Measurements from ENCODE around the gene SRP54.
"Not testable (repeated sequence)": the region's sequence is repeated elsewhere in the genome, so short reads cannot be mapped to it uniquely, and the experiment has no call there.

The SRP54 gene

DNA sequence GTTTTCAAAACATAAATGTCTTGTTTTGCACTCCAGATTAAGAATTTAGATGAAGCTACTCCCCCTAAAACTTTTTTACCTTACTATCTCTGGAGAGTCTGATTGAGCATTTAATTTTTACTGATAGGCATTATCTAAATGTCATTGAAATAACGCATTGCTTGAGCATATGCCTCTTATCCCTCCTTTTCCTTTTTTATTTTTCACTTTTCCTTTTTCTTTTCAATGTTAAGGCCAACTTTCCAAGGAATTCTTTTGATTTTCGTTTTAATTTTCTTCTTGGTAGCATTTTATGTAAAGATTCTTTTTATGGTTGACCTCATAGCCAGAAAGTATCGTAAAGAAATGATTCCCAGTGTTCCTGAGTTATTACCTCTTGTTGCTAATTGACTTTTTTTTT, 2.9 kb downstream of the SRP54 start:
- no peak for DNase-seq

DNA sequence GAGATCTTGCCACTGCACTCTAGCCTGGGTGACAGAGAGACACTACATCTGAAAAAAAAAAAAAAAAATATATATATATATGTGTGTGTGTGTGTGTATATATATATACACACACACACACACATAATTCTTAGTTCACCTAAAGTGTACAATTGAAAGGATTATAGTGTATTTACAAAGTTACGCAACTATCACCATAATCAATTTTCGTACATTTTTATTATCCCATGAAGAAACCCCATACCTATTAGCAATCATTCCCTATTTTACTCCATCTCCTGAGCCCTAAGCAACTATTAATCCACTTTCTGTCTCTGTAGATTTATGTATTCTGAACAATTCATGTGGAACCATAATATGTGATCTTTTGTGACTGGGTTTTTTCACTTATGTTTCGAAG, 4.4 kb downstream of the SRP54 start:
- DNase-seq, result no peak

DNA sequence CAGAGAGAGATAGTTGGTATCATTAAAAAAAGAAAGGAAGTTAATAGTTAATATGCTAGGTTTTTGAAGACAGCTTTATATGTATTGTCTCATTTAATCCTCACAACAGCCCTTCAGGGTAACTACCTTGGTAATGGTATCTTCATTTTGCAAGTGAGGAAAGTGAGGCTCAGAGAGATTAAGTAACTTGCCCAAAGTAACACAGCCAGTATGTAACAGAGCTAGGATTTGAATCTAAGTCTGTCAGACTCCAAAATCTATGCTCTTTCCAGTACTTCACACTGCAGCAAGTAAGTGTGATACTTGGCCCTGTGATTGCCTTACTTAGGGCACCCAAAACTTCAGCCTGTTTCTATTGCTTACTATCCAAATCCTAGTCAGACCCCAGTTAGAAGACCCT, 7.0 kb downstream of the SRP54 start:
- no peak for DNase-seq

DNA sequence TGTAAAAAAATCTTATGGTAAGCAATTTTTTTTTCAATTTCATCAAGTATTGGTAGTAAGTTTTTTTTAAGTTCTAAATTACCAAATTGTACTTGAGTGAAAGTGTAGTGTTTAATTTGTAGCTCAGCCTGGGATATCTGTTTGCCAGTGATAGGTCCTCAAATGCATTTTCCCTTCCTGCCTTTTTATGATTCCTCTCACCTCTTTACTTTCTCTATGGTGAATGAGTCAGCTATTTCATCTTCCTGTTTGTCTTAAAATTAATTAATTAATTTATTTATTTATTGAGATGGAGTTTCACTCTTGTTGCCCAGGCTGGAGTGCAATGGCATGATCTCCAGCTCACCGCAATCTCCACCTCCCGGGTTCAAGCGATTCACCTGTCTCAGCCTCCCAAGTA, 10.6 kb downstream of the SRP54 start:
- DNase-seq, result no peak

DNA sequence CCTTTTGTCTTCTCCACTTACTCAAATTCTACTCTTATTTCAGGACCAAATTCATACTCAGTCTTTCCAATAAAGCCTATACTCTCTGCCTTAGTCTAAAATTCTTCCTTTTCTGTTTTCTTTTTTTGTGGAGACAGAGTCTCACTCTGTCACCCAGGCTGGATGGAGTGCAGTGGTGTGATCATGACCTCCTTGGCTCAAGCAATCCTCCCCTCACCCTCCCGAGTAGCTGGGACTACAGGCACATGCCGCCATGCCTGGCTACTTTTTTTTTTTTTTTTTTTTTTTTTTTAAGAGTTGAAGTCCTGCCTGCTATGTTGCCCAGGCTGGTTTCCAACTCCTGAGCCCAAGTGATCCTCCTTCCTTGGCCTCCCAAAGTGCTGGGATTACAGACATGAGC, 11.9 kb downstream of the SRP54 start:
- DNase-seq, result no peak

DNA sequence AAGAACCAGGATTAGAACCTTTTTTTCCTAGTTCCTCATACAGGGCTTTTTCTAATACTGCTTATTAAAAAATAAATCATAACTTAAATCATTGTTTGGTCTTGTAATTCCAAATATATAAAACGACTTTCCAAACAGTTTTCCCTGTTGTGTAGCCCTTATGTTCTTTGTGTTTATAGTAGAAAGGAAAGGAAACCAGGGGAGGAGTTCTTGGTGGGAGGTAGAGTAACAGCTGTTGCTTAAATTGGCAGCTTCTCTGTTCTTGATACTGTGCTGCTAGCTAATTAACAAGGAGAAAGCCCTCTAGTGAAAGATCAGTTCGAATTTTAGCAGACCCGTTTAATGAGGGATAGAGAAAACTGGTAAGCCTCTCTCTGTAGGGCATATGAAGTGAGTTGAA, 15.0 kb downstream of the SRP54 start:
- no peak for DNase-seq

DNA sequence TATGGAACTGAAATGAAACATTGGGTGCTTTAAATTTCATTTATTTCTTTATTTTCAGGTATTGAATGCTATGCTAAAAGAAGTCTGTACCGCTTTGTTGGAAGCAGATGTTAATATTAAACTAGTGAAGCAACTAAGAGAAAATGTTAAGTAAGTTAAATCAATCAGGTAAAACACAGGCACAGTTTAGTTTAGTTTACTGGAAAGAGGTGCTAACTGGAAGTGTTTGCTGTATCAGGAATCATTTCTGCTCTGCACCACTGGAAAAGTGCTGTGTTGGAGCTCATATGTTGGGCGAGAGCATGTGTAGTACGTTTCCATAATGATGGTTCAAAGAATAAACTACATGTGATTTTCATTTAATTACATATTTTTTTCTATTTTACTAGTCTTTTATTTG, 16.7 kb downstream of the SRP54 start:
- DNase-seq, result no peak

DNA sequence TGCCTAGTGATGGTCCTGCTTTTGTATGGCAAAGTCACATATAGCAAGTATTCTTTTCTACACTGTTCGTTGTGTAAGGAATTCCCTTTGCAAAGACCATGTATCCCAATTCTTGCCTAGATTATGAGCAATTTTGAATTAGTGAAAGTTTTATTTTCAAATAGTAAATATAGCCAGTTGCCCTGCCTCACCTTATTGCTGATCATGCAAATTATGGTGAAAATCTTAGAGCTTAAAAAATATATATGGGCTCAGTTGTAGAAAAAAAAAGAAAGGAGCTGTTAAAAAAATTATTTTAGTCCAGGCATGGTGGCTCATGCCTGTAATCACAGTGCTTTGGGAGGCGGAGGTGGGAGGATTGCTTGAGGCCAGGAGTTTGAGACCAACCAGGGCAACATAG, 18.8 kb downstream of the SRP54 start:
- DNase-seq, result no peak

DNA sequence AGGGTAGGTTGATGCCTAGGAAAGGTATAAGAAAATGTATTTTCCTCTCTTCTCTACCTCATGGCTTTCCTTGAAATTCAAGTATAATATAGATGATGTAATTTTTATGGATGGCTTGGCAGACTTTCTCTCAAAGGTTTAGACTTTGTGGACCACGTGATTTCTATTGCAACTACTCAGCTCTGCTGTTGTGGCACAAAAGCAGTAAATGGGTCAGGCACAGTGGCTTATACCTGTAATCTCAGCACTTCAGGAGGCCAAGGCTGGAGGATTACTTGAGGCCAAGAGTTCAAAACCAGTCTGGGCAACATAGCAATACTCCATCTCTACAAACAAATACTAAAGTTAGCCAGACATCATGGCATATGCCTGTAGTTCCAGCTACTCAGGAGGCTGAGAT, 22.0 kb downstream of the SRP54 start:
- DNase-seq, result no peak

DNA sequence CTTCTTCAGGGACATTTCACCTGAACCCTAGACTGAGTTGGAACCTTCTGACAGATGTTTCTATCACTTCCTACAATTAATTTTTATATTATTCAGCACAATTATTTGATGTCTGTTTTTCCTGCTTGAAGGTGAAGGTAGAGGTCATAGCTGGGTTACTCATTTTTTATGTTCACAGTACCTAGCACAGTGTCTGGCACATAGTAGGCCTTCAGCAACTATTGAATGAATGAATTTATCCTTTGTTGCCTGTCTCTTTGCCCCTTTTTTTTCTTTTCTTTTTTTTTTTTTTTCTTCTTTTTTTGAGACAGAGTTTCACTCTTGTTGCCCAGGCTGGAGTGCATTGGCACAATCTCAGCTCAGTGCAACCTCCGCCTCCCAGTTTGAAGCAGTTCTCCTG, 33.8 kb downstream of the SRP54 start:
- no peak for DNase-seq

DNA sequence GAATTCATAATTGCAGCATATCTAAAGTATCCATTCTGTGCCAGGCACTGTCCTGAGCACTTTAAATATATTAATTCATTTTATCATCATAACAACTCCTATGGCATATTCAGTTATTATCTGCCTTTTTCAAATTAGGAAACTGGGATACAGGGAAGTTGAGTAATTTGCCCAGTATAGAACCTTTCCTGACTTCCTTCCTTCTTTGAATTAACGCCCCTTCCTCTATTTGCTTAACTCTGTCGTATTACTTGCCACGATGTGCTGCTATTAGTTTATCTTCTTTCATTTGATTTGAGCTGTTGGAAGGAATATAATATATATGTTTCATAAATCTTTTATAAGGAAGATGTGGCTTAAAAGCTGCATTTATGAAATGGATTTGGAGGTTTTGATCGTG, 37.9 kb downstream of the SRP54 start:
- DNase-seq, result no peak

DNA sequence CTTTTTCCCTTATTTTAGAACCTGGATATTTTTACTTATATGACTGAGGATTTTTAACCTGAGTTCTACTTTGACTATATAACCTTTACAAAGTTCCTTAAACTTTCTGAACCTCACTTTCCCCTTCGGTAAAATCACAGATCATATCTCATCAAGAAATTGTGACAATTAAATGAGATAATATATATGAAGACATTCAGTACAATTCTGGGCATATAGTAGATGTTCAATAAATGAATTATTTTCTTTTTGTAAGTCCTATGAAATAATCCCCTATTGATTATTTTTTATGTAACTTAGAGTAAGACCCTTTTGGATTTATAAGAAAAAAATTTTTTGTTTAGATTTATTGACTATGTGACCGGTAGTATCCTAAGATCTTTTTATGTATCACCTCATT, 45.6 kb downstream of the SRP54 start:
- no peak for DNase-seq

DNA sequence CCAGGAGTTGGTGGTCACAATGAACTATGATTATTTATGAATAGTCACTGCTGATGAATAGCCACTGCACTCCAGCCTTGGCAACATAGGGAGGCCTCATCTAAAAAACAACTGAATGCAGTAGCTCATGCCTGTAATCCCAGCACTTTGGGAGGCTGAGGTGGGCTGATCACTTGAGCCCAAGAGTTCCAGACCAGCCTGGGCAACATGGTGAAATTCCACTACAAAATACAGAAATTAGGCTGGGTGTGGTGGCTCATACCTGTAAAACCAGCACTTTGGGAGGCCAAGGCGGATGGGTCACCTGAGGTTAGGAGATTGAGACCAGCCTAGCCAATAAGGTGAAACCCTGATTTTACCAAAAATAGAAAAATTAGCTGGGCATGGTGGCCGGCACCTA, 49.8 kb downstream of the SRP54 start:
- DNase-seq, result no peak

DNA sequence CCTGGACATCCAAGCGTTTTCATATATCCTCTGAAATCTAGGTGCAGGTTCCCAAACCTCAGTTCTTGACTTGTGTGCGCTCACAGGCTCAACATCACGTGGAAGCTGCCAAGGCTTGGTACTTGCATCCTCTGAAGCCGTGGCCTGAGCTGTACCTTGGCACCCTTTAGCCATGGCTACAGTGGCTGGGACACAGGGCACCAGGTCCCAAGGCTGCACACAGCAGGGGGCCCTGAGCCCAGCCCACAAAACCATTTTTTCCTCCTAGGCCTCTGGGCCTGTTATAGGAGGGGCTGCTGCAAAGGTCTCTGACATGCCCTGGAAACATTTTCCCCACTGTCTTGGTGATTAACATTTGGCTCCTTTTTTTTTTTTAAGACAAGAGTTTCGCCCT, 51.6 kb downstream of the SRP54 start:
- no peak for DNase-seq

DNA sequence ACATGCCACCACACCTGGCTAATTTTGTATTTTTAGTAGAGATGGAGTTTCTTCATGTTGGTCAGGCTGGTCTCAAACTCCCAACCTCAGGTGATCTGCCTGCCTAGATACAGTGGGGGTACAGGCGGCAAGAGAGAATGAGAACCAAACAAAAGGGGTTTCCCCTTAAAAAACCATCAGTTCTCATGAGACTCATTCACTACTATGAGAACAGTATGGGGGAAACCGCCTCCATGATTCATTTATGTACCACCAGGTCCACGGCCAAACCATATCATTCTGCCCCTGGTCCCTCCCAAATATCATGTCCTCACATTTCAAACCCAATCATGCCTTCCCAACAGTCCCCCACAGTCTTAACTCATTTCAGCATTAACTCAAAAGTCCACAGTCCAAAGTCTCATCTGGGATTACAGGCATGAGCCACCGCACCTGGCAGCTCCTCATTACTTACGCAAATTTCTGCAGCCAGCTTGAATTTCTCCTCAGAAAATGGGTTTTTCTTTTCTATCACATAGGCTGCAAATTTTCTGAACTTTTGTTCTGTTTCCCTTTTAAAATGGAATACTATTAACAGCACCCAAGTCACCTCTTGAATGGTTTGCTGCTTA, 52.3 kb downstream of the SRP54 start:
- not testable (repeated sequence) for DNase-seq

DNA sequence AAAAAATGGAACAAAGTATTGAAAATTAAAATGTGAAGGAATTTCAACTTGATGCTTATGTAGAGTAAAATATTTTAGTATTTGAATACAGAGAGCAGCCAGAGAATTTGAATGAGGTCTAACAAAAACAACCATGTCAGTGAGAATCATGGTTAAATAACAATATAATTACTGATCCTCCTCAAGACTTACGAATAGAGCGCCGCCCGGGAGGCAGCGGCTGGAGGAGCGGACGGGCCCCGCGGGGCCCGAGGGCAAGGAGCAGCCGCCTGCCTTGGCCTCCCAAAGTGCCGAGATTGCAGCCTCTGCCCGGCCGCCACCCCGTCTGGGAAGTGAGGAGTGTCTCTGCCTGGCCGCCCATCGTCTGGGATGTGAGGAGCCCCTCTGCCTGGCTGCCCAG, 55.5 kb downstream of the SRP54 start:
- DNase-seq, result not testable (repeated sequence)

DNA sequence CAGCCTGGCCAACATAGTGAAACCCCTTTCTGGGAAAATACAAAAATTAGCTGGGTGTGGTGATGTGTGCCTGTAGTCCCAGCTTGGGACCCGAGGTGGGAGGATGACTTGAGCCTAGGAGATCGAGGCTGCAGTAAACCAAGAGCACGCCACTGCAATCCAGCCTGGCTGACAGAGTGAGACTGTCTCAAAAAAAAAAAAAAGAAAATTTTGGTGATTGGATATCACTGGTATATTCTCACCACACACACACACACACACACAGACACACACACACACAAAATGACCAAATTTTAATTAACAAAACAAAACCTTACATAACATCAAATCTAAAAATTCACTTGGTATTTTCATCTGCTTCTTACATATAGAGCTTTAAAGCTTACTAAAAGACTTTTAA, 59.8 kb downstream of the SRP54 start:
- no peak for DNase-seq

DNA sequence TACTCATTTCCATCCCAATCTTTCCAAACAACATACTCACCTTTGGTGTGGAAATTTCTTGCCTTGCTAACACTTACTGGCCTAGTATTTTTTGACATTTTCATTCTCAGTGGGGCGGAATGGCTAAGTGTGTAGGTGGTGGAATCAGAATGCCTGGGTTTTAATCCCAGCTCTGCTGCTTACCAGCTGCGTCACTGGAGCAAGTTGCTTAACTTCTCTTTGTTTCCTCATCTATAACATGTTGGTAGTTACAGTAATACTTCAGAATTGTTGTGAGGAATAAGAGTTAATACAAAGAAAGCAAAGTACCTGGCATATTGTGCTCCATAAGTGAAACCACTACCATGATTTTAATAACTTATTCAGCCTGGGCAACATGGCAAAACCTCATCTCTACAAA, 60.3 kb downstream of the SRP54 start:
- no peak for DNase-seq

DNA sequence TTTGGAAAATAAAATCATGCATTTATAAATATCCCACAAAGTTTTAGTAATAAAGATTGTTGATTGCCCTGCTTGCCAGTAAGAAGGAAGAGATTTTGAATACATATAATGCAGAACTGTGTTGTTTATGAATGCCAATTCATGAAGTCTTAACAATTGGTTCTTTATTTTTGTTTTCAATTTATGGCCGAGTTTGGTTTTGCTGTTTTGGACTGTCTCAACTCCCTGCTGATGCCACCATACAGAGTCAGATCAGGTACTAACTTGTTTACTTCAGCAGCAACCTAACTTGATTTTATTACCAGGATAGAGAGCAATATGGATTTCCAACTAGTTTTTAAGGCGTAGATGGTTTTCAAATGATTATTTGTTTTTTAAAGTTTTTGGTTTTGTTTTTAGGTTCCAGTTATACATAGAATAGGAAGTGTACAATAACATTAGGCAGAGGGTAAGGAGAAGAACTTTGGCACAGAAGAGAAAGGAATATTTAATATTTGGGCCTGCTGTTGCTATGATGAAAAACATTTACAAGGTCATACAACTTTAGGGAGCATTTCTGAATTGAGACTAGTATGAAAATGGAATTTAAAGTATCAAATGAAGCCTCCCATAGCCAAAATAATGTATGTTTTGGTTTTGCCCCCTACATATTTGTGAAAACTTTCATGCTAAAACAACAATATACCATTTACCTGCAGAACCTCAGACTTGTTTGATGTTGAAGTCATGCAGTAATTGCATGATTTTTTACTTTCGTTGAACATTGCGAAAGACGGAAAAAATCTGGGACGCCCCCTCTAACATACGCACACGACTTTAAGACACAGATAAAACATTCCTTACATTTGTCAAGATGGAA, 62.4 kb downstream of the SRP54 start:
- no peak for DNase-seq

DNA sequence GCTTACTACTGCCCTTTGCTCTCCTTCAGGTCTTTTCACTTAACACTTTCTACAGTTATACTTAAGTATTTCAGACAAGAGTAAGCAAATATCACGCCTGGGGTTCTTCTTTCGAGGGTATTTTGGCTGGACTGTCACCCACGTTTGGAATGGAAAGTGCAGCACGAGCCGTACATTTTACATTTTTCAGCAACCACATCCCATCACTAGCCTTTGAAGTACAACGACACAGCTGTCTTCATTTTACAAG, 62.9 kb downstream of the SRP54 start:
- no peak for DNase-seq

DNA sequence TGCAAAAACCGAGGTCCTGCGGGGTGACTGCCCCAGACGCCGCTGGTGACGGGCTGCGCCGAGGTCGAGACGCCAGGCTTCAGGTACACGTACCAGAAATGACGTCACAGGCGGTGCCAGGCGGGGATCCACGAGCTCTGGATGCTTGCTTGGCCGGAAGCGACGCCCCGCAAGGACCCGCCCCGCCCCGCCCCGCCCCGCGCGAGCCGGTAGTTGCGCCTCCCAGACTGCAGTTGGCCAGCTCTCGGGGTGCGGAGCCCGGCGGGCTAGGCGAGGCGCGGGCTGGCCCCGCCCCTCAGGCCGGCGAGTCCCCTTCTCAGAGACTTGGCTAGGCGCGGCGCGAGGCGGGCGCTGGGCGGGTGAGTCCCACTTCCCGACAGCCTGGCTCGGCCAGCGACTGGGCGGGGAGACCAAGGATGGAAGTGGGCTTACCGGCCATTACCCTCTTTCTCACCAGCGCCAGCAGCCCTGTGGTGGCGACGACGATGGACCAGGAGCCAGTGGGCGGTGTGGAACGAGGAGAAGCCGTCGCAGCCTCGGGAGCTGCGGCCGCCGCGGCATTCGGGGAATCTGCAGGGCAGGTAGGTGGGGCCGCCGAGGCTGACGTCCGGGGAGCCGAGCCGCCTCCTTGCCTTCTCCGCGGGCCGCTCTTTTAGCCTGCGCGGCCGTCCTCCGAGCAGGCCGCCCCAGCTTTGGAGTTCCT, 63.4 kb downstream of the SRP54 start, which contains the start of gene FAM177A1:
Gene FAM177A1 (plus strand): TSS at position 225 of the 703 bp plus-strand sequence. CDS start 192 bp downstream, at position 417.
- DNase-seq, result peak; percentile 98

DNA sequence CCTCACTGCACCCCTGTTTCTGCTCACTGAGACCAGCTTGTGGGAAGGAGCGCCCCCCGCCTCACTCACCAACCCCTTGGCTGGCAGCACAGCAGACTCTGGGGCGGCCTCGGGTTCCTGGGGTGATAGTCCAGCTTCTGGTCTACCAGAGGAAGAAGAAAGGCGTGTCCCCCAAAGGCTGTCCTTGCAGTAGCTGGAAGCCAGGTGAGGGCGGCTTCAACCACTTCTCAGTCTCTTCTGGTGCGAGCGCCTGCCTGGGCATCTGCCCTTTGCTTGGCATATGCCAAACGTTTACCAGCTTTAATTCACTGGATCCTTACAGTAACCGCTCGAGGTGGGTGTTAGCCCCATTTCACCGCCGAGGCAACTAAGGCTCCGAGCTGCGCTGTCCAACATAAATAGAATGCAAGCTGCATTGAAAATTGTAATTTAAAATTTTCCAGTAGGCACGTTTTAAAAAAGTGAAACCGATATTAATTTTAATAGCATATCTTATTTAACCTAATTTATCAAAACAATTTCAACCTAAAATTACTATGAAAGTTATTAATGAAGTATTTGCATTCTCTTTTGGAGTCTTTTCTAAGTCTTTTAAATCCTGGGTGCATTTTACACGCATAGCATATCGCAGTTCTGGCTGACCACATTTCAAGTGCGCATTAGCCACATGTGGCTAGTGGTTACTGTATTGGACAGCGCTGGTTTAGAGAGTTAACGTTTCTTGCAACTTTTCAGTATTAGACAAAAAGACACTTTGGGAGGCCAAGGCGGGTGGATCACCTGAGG, 64.2 kb downstream of the SRP54 start:
- DNase-seq, result no peak

DNA sequence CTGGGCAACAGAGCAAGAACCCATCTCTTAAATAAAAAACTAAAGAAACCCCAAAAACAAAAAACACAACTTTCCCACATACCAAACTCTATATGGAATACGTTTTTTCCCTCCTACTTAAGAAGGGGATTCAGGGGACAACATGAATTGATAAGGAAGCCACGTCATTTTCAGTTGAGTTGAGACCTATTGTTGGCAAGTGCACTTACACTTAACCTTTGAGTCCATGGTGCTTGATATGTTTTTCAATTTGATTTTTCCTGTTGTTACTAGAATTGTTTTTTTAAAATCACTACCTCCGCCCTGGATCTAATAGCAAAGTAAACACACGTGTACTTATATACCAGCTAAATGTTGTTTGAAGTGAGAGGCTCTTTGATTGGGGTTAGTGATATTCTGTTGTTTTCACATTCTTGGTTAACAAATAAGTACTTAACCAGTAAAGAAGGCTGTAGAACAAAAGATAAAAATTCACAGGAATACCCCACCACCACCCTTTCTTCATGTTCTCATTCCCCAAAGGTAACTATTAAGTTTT, 65.3 kb downstream of the SRP54 start:
- no peak for DNase-seq

Measured in stimulated activated CD4-positive, alpha-beta T cell treated with anti-CD3 and anti-CD28 coated beads, Interleukin-12 subunit alpha, Interleukin-12 subunit beta, amount 100 ng/mL, for 4 hours (primary cell).